ENCODE measurements around the gene FAM136A.

DNA sequence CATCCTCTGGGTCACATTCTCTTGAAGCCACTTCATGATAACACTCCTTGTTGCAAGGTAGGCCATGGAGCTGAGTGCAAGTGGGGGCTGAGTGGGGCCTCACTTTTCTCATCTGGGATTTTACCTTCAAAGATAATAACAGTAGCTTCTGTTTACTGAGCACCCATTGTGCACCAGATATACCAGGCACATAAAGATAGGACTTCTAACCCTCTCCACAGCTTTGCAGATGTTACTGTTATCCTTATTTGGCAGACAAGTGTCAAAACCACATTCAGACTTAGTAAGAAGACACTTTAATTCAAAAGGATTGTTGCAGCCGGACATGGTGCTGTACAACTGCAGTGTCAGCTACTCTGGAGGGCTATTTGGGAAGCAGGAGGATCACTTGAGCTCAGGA is 12.8 kb upstream of the FAM136A start:
- TF ChIP-seq, protein P1, sequence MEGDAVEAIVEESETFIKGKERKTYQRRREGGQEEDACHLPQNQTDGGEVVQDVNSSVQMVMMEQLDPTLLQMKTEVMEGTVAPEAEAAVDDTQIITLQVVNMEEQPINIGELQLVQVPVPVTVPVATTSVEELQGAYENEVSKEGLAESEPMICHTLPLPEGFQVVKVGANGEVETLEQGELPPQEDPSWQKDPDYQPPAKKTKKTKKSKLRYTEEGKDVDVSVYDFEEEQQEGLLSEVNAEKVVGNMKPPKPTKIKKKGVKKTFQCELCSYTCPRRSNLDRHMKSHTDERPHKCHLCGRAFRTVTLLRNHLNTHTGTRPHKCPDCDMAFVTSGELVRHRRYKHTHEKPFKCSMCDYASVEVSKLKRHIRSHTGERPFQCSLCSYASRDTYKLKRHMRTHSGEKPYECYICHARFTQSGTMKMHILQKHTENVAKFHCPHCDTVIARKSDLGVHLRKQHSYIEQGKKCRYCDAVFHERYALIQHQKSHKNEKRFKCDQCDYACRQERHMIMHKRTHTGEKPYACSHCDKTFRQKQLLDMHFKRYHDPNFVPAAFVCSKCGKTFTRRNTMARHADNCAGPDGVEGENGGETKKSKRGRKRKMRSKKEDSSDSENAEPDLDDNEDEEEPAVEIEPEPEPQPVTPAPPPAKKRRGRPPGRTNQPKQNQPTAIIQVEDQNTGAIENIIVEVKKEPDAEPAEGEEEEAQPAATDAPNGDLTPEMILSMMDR (IDR thresholded peaks at IDR 0.05): no peak
- TF ChIP-seq POLR2A (IDR thresholded peaks at IDR 0.05): no peak
